ENCODE data around the gene KCNAB2.

DNA sequence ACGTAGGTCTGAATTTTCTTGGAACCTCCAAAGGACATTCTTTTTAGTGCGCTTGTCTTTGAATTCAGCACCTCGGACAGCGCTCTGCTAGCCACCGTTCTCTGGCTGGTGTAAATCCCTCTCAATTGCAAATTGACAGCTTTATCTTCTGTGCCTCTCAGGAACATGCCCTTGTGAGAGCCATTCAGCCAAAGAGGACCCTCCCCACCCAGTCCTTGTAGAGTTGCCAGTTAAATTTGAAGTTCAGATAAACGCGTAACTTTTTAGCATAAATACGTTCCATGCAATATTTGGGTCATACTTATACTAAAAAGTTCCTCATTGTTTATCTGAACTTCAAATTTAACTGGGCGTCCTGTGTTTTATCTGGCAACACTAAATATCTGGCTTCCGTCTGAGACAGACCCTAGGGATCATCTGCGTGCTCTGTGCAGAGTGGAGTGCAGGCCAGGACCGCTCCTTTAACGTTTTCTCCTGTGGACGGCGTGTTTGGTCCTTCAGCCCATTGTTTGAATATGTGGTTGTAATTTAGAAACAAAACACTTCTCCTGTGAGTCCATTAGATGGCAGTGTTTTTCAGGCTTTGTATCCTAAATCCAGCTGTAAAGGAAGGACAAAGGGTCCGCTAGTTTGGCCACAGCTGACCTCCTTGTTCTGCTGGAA, 7.0 kb downstream of the KCNAB2 start:
- TF ChIP-seq, protein P1, sequence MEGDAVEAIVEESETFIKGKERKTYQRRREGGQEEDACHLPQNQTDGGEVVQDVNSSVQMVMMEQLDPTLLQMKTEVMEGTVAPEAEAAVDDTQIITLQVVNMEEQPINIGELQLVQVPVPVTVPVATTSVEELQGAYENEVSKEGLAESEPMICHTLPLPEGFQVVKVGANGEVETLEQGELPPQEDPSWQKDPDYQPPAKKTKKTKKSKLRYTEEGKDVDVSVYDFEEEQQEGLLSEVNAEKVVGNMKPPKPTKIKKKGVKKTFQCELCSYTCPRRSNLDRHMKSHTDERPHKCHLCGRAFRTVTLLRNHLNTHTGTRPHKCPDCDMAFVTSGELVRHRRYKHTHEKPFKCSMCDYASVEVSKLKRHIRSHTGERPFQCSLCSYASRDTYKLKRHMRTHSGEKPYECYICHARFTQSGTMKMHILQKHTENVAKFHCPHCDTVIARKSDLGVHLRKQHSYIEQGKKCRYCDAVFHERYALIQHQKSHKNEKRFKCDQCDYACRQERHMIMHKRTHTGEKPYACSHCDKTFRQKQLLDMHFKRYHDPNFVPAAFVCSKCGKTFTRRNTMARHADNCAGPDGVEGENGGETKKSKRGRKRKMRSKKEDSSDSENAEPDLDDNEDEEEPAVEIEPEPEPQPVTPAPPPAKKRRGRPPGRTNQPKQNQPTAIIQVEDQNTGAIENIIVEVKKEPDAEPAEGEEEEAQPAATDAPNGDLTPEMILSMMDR (IDR thresholded peaks at IDR 0.05; ENCODE audit: insufficient read depth, low read depth, low read length): peak; percentile 66
- no peak for TF ChIP-seq EZH2 (IDR thresholded peaks at IDR 0.05; ENCODE audit: insufficient read depth, low read length)

Measured in astrocyte (in vitro differentiated cells and primary cell).